HG03280 (cell line): ENCODE measurements around the gene CSRP1.
"Not testable (repeated sequence)": the region's sequence is repeated elsewhere in the genome, so short reads cannot be mapped to it uniquely, and the experiment has no call there.

ENCODE experiments used
- ATAC-seq: cut with Tn5 transposase; IDR thresholded peaks from one replicate; pipeline ENCODE4 v1.9.1; 2021; ENCODE audit warnings: mild to moderate bottlenecking, moderate library complexity; ENCODE audit not compliant: unreplicated experiment

Gene CSRP1

GRCh38 chr1:201506557-201507359, at the start of gene CSRP1:
Gene CSRP1, minus strand, starts transcription at chr1:201507123. Its CDS starts 10,820 bp downstream, at chr1:201496303.
- peak; percentile 94 for ATAC-seq

- no peak for ATAC-seq
Measured at GRCh38 chr1:201555593-201555945, 48.6 kb upstream of the CSRP1 start.

- no peak for ATAC-seq
Measured at GRCh38 chr1:201554789-201555592, 48.1 kb upstream of the CSRP1 start.

GRCh38 chr1:201554190-201554600, 47.3 kb upstream of the CSRP1 start:
- ATAC-seq: no peak

GRCh38 chr1:201553496-201554189, 46.7 kb upstream of the CSRP1 start:
- no peak for ATAC-seq

- ATAC-seq: no peak
Measured at GRCh38 chr1:201552941-201553351, 46.0 kb upstream of the CSRP1 start.

GRCh38 chr1:201551877-201552731, 45.2 kb upstream of the CSRP1 start:
- ATAC-seq: no peak

GRCh38 chr1:201551096-201551495, 44.2 kb upstream of the CSRP1 start:
- no peak for ATAC-seq

- not testable (repeated sequence) for ATAC-seq
Measured at GRCh38 chr1:201549522-201549921, 42.6 kb upstream of the CSRP1 start.

GRCh38 chr1:201545851-201546492, 39.0 kb upstream of the CSRP1 start:
- ATAC-seq: no peak

- no peak for ATAC-seq
Measured at GRCh38 chr1:201544710-201545109, 37.8 kb upstream of the CSRP1 start.

- no peak for ATAC-seq
Measured at GRCh38 chr1:201543871-201544642, 37.1 kb upstream of the CSRP1 start.

GRCh38 chr1:201542309-201543035, 35.5 kb upstream of the CSRP1 start:
- no peak for ATAC-seq

- ATAC-seq: no peak
Measured at GRCh38 chr1:201540846-201541735, 34.2 kb upstream of the CSRP1 start.

GRCh38 chr1:201539561-201540431, 32.9 kb upstream of the CSRP1 start:
- ATAC-seq: no peak
